GM21825 (cell line): ENCODE results near the gene LRRC37A3.
"Not testable (repeated sequence)": the region's sequence is repeated elsewhere in the genome, so short reads cannot be mapped to it uniquely, and the experiment has no call there.

ENCODE experiments used
- ATAC-seq: cut with Tn5 transposase; IDR thresholded peaks from one replicate; pipeline ENCODE4 v1.9.1; 2021; ENCODE audit warnings: mild to moderate bottlenecking, moderate library complexity; ENCODE audit not compliant: unreplicated experiment

The LRRC37A3 gene

GRCh38 chr17:64837018-64837761 is 82.1 kb downstream of the LRRC37A3 start:
- peak; percentile 96 for ATAC-seq

- ATAC-seq, result peak; percentile 24
These were observed 82.7 kb downstream of the LRRC37A3 start for GRCh38 chr17:64836623-64837017.

- not testable (repeated sequence) for ATAC-seq
These were observed 85.2 kb downstream of the LRRC37A3 start for GRCh38 chr17:64834060-64834459.

- ATAC-seq, result not testable (repeated sequence)
These were observed 88.6 kb downstream of the LRRC37A3 start for GRCh38 chr17:64830631-64831040.

GRCh38 chr17:64829824-64830630 is 89.3 kb downstream of the LRRC37A3 start:
- ATAC-seq, result not testable (repeated sequence)

GRCh38 chr17:64829068-64829467 is 90.2 kb downstream of the LRRC37A3 start:
- not testable (repeated sequence) for ATAC-seq

- ATAC-seq, result not testable (repeated sequence)
These were observed 100.4 kb downstream of the LRRC37A3 start for GRCh38 chr17:64818904-64819303.

- ATAC-seq, result not testable (repeated sequence)
These were observed 103.5 kb downstream of the LRRC37A3 start for GRCh38 chr17:64815833-64816198.

- ATAC-seq, result not testable (repeated sequence)
These were observed 104.1 kb downstream of the LRRC37A3 start for GRCh38 chr17:64814993-64815832.

GRCh38 chr17:64808178-64808977 is 110.9 kb downstream of the LRRC37A3 start:
- ATAC-seq, result peak; percentile 83
